NCI-H2227 (cell line): ENCODE data around the gene TET2.
A peak's percentile ranks its signal among the peaks of the same experiment; 100 is the strongest.

Source experiments
- DNase-seq: peaks from one replicate; lab custom pipeline; 2025; ENCODE audit not compliant: unreplicated experiment; lab: John Stamatoyannopoulos, UW

TET2 gene

GRCh38 chr4:105230287-105230686 is 83.6 kb downstream of the TET2 start:
- DNase-seq, result no peak

GRCh38 chr4:105232374-105232773 is 85.7 kb downstream of the TET2 start:
- DNase-seq, result no peak

- DNase-seq, result no peak
Measured at GRCh38 chr4:105234582-105234981, 87.9 kb downstream of the TET2 start.

GRCh38 chr4:105236202-105236915 is 89.7 kb downstream of the TET2 start:
- no peak for DNase-seq

GRCh38 chr4:105236916-105237311 is 90.2 kb downstream of the TET2 start:
- DNase-seq, result no peak

GRCh38 chr4:105240037-105240436 is 93.4 kb downstream of the TET2 start:
- no peak for DNase-seq

- DNase-seq, result no peak
Measured at GRCh38 chr4:105241451-105241850, 94.8 kb downstream of the TET2 start.

- DNase-seq, result no peak
Measured at GRCh38 chr4:105243446-105243845, 96.8 kb downstream of the TET2 start.

GRCh38 chr4:105246712-105247111 is 100.0 kb downstream of the TET2 start:
- no peak for DNase-seq

GRCh38 chr4:105248613-105249012 is 101.9 kb downstream of the TET2 start:
- DNase-seq, result no peak

- no peak for DNase-seq
Measured at GRCh38 chr4:105257817-105258495, 111.3 kb downstream of the TET2 start.

- no peak for DNase-seq
Measured at GRCh38 chr4:105265689-105266088, 119.0 kb downstream of the TET2 start.

- DNase-seq, result no peak
Measured at GRCh38 chr4:105267280-105267679, 120.6 kb downstream of the TET2 start.

- no peak for DNase-seq
Measured at GRCh38 chr4:105272002-105272401, 125.3 kb downstream of the TET2 start.

- no peak for DNase-seq
Measured at GRCh38 chr4:105273230-105273629, 126.6 kb downstream of the TET2 start.

- no peak for DNase-seq
Measured at GRCh38 chr4:105274090-105274489, 127.4 kb downstream of the TET2 start.

GRCh38 chr4:105274504-105274903 is 127.8 kb downstream of the TET2 start:
- no peak for DNase-seq

GRCh38 chr4:105276361-105277104 is 129.9 kb downstream of the TET2 start:
- no peak for DNase-seq

- peak; percentile 34 for DNase-seq
Measured at GRCh38 chr4:105277702-105278101, 131.0 kb downstream of the TET2 start.

- DNase-seq, result no peak
Measured at GRCh38 chr4:105279314-105279713, 132.6 kb downstream of the TET2 start.

- no peak for DNase-seq
Measured at GRCh38 chr4:105280338-105281123, 133.9 kb downstream of the TET2 start.
